K562 (cell line): ENCODE data around the gene COPA. TPM values are rescaled to one million over a fixed set of nuclear protein-coding genes. Genes with fewer than 3 reads are reported as not detected.

Source experiments
- ATF7 ChIP-seq: fragments of 450-650 bp; IDR thresholded peaks from 2 replicates; pipeline ENCODE4 v1.7.1; 2014; ENCODE audit warnings: mild to moderate bottlenecking, moderate library complexity
- C11orf30 ChIP-seq: fragments of 450-650 bp; IDR thresholded peaks from 2 replicates; pipeline ENCODE4 v1.6.1; 2016; ENCODE audit warnings: low read depth, mild to moderate bottlenecking
- CCNT2 ChIP-seq: IDR thresholded peaks from 2 replicates; pipeline ENCODE4 v1.6.1; 2011; ENCODE audit warnings: borderline replicate concordance, low read depth, mild to moderate bottlenecking, moderate library complexity, mixed read lengths, low read length; ENCODE audit not compliant: insufficient read length; ENCODE audit errors: extremely low read depth
- KLF1 ChIP-seq: fragments of 450-650 bp; IDR thresholded peaks from 2 replicates; pipeline ENCODE4 v1.6.1; 2016; ENCODE audit warnings: missing genetic modification characterization, missing compliant biosample characterization
- MYC ChIP-seq, 2 experiments: fragments of 250-450 bp in 1 of 2; sonication (Bioruptor Pico) in 1 of 2; IDR thresholded peaks; 2 replicates each; pipeline versions ENCODE4 v1.5.1 to v1.6.1; 2012 to 2021; ENCODE audit warnings: low read depth in 2 of 2, borderline replicate concordance in 1 of 2, improper control_type of control experiment in 1 of 2, low read length in 1 of 2, mild to moderate bottlenecking in 1 of 2, moderate library complexity in 1 of 2
- NCOR1 ChIP-seq: fragments of 450-650 bp; IDR thresholded peaks from 2 replicates; pipeline ENCODE4 v1.6.1; 2016; ENCODE audit warnings: mild to moderate bottlenecking, moderate library complexity
- SAP30 ChIP-seq: fragments of 200-600 bp; sonication (generic); IDR thresholded peaks from 2 replicates; pipeline ENCODE4 v1.6.1; 2012; ENCODE audit warnings: borderline replicate concordance, low read depth, mild to moderate bottlenecking, moderate library complexity, low read length, control low read depth, inconsistent platforms; ENCODE audit not compliant: insufficient read depth, poor library complexity, severe bottlenecking
- ZNF23 ChIP-seq: fragments of 250-450 bp; sonication (Bioruptor Pico); IDR thresholded peaks from 2 replicates; pipeline ENCODE4 v1.4.0; 2020; ENCODE audit warnings: mild to moderate bottlenecking
- ZNF311 ChIP-seq: fragments of 250-450 bp; sonication (Bioruptor Pico); IDR thresholded peaks from 2 replicates; pipeline ENCODE4 v1.4.0; 2020; ENCODE audit warnings: mild to moderate bottlenecking, moderate library complexity
- polyA plus RNA-seq, 8 experiments: library from polyadenylated mRNA; depleted of rRNA in 4 of 8; stranded (reverse) in 5 of 8; unstranded in 3 of 8; fragments of >200 nt; fragmentation: Nextera tagmentation in 2 of 8; fragmentation: Illumina TruSeq in 1 of 8; extraction: Ambion mirVana in 2 of 8; extraction: Trizol in 1 of 8; gene quantifications; 2 replicates each; pipeline versions ENCODE4 v1.2.1 to v1.2.3, GENCODE V29; 2011 to 2014; ENCODE audit warnings: inconsistent platforms in 1 of 8, missing spikeins in 1 of 8
- total RNA-seq, 7 experiments: library from RNA; depleted of rRNA in 6 of 7; stranded (reverse); fragments of >200 nt in 6 of 7; fragmentation: Illumina TruSeq in 2 of 7; extraction: Trizol in 2 of 7; gene quantifications; 2 replicates each; pipeline versions ENCODE4 v1.2.1 to v1.2.3, GENCODE V29; 2011 to 2021; ENCODE audit warnings: low replicate concordance in 1 of 7
- TF ChIP-seq, protein P1 (sequence below): sonication (generic); formaldehyde crosslinking; IDR thresholded peaks from 2 replicates; pipeline ENCODE4 v1.8.0; 2022; ENCODE audit warnings: mild to moderate bottlenecking, low read depth, missing genetic modification reagents
- TF ChIP-seq, protein P2 (sequence below): fragments of 450-650 bp; IDR thresholded peaks from 2 replicates; pipeline ENCODE4 v1.7.0; 2016; ENCODE audit warnings: borderline replicate concordance
- TF ChIP-seq, protein P3 (sequence below), 2 experiments: fragments of 450-650 bp in 1 of 2; sonication (generic) in 1 of 2; formaldehyde crosslinking in 1 of 2; IDR thresholded peaks; 2 replicates each; pipeline versions ENCODE4 v1.7.1 to v1.9.0; 2016 to 2022; ENCODE audit warnings: inconsistent platforms in 1 of 2, mild to moderate bottlenecking in 1 of 2, missing genetic modification reagents in 1 of 2
- TF ChIP-seq, protein P4 (sequence below): sonication (generic); formaldehyde crosslinking; IDR thresholded peaks from 2 replicates; pipeline ENCODE4 v1.5.0; 2020; ENCODE audit warnings: missing genetic modification reagents

The COPA gene
- total and polyA plus RNA-seq, 9 of the 15 experiments (the other 6 are each of a cell fraction or from before 2014, with no cell fraction given) = 49.8 to 222 (median 110) TPM

DNA sequence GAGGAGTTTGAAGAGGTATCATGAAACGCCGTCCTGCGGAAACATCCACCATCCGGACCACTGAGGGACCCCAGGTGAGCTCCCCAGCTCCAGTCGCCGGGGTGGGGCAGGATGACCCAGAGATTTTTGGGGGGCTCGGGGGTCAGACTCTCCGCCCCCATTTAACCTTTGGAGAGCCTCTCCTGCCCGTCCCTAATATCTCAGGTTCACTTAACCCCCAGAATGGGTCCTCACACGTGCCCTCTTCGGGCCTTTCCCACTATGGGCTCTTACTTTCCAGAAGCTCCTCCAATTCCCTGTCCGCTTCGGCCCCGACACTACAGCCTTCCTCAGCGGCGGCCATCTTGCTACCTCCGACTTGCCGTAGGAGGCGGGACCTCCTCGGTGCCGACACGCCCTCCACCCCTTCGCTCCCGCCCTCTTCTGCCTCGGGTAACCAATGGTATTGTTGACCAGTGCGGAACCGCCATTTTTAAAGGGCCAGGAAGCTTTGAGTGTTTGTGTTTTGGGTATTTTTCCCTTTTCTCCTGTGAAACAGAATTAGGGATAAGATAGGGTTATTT lies 58.2 kb downstream of the COPA start, which contains the start of gene PEX19 (continued):
- TF ChIP-seq, protein P1, sequence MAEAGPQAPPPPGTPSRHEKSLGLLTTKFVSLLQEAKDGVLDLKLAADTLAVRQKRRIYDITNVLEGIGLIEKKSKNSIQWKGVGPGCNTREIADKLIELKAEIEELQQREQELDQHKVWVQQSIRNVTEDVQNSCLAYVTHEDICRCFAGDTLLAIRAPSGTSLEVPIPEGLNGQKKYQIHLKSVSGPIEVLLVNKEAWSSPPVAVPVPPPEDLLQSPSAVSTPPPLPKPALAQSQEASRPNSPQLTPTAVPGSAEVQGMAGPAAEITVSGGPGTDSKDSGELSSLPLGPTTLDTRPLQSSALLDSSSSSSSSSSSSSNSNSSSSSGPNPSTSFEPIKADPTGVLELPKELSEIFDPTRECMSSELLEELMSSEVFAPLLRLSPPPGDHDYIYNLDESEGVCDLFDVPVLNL = peak; percentile 93
- TF ChIP-seq ZNF23 (CRISPR knock-in tag) (no peak), MYC (IDR thresholded peaks at IDR 0.05; ENCODE audit: low read depth, low read length) (0 out of 2 replicates have a peak, but pooled peaks have one; percentile 20), MYC (CRISPR knock-in tag; IDR thresholded peaks at IDR 0.05; ENCODE audit: borderline replicate concordance, low read depth) (no peak), KLF1 (tag) (no peak; the same call in 1 of the 2 replicates), C11orf30 (peak; percentile 95), NCOR1 (no peak), SAP30 (peak; percentile 94), ATF7 (peak; percentile 39; the same call in 1 of the 2 replicates), CCNT2 (peak; percentile 24), ZNF311 (no peak)
- TF ChIP-seq, protein P2, sequence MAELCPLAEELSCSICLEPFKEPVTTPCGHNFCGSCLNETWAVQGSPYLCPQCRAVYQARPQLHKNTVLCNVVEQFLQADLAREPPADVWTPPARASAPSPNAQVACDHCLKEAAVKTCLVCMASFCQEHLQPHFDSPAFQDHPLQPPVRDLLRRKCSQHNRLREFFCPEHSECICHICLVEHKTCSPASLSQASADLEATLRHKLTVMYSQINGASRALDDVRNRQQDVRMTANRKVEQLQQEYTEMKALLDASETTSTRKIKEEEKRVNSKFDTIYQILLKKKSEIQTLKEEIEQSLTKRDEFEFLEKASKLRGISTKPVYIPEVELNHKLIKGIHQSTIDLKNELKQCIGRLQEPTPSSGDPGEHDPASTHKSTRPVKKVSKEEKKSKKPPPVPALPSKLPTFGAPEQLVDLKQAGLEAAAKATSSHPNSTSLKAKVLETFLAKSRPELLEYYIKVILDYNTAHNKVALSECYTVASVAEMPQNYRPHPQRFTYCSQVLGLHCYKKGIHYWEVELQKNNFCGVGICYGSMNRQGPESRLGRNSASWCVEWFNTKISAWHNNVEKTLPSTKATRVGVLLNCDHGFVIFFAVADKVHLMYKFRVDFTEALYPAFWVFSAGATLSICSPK = no peak
- TF ChIP-seq, protein P3, sequence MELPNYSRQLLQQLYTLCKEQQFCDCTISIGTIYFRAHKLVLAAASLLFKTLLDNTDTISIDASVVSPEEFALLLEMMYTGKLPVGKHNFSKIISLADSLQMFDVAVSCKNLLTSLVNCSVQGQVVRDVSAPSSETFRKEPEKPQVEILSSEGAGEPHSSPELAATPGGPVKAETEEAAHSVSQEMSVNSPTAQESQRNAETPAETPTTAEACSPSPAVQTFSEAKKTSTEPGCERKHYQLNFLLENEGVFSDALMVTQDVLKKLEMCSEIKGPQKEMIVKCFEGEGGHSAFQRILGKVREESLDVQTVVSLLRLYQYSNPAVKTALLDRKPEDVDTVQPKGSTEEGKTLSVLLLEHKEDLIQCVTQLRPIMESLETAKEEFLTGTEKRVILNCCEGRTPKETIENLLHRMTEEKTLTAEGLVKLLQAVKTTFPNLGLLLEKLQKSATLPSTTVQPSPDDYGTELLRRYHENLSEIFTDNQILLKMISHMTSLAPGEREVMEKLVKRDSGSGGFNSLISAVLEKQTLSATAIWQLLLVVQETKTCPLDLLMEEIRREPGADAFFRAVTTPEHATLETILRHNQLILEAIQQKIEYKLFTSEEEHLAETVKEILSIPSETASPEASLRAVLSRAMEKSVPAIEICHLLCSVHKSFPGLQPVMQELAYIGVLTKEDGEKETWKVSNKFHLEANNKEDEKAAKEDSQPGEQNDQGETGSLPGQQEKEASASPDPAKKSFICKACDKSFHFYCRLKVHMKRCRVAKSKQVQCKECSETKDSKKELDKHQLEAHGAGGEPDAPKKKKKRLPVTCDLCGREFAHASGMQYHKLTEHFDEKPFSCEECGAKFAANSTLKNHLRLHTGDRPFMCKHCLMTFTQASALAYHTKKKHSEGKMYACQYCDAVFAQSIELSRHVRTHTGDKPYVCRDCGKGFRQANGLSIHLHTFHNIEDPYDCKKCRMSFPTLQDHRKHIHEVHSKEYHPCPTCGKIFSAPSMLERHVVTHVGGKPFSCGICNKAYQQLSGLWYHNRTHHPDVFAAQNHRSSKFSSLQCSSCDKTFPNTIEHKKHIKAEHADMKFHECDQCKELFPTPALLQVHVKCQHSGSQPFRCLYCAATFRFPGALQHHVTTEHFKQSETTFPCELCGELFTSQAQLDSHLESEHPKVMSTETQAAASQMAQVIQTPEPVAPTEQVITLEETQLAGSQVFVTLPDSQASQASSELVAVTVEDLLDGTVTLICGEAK (IDR thresholded peaks at IDR 0.05) = no peak
- TF ChIP-seq, protein P3 (CRISPR knock-in tag; IDR thresholded peaks at IDR 0.05) = no peak
- TF ChIP-seq, protein P4, sequence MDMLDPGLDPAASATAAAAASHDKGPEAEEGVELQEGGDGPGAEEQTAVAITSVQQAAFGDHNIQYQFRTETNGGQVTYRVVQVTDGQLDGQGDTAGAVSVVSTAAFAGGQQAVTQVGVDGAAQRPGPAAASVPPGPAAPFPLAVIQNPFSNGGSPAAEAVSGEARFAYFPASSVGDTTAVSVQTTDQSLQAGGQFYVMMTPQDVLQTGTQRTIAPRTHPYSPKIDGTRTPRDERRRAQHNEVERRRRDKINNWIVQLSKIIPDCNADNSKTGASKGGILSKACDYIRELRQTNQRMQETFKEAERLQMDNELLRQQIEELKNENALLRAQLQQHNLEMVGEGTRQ (CRISPR knock-in tag) = no peak
